GM21717 (cell line): ENCODE results near the gene TRPC4AP.
A peak's percentile ranks its signal among the peaks of the same experiment; 100 is the strongest.
"Not testable (repeated sequence)": the region's sequence is repeated elsewhere in the genome, so short reads cannot be mapped to it uniquely, and the experiment has no call there.

Source experiments
- ATAC-seq: cut with Tn5 transposase; IDR thresholded peaks from one replicate; pipeline ENCODE4 v1.9.1; 2021; ENCODE audit warnings: mild to moderate bottlenecking, moderate library complexity; ENCODE audit not compliant: unreplicated experiment

TRPC4AP gene

DNA sequence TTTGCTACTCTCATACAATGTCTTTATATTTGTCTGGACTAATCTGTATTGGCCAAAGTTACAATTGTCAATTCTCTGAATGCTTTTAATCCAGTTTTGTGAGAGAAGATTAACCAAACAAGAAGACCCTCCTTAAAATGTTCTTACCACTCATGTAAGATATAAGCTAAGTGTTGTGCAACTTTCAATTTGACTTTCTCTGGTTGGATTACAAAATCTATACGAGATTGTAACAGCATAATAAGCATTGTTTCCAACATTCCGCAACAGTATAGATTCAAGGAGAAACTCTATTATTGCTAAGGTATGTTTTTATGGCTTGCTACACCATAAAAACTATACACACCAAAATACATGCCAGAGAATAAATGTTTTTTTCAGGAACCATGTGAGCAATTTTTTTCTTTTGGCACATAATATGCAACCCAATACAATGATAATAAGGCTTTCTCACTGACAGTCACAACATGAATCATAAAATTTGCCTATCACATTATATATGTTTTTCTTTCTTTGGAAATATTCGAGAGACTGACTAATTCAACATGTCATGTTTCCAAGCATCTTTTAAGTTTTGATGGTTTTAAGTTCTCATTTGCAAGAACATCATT, 12.2 kb upstream of the TRPC4AP start:
- no peak for ATAC-seq

- ATAC-seq = no peak
Measured at GRCh38 chr20:35101620-35102019, 9.0 kb upstream of the TRPC4AP start.

DNA sequence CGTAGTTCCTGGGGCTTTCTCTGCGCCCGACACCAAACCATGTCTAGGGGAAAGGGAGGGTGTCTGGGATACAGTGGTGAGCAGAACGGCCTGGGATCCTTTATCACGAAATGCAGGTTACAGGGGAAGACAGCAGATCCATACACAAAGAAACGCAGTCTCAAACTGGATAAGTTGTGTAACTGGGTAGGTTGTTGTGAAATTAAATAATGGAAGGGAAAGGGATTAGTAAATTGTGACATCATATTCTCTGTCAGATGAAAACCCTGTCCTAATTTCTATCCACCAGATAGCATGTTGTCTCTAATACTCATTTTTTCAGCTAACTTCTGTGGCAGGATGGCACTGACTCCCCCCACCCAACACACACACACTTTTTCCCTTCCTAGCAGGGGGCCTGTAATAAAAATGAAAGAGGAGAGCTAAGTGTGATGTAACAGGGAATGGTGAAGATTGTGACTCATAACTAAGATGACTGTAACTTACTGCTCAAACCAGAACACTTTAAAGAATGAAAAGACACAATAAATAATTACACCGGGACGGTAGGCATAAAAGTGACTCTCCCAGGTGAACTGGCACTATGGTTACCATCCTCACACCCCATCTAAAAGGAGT, 769 bp upstream of the TRPC4AP start:
- ATAC-seq = no peak

DNA sequence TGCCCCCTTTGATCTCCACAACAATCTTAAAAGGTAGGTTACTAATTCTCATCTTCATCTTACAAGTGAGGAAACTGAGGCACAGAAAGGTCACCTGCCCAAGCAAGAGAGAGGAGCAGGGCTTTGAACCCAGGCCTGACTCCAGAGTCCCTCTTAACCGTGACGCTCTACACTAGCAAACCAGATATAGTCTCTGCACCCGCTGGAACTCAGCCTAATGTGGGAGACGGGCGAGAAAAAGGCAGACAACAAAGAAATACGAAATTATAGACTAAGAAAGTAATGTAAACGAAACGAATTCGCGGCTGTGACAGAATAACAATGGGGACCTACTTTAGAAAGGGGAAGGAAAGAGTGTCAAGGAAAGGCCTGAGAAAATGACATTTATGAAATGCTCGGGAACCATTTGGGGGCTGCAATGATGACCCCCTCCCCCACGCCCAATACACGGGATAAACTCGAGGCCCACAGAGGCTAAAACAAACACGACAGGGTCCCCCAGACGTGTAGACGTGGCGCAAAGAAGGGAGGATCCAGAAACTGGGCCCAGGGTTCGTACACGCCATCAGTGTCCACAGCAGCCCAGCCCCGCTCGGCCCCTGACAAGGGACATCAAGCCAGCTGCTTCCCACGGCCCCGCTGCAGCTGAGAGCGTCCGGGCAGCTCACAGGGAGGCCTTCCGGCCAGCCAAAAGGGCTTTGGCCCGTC, 637 bp downstream of the TRPC4AP start:
- peak; percentile 4 for ATAC-seq

DNA sequence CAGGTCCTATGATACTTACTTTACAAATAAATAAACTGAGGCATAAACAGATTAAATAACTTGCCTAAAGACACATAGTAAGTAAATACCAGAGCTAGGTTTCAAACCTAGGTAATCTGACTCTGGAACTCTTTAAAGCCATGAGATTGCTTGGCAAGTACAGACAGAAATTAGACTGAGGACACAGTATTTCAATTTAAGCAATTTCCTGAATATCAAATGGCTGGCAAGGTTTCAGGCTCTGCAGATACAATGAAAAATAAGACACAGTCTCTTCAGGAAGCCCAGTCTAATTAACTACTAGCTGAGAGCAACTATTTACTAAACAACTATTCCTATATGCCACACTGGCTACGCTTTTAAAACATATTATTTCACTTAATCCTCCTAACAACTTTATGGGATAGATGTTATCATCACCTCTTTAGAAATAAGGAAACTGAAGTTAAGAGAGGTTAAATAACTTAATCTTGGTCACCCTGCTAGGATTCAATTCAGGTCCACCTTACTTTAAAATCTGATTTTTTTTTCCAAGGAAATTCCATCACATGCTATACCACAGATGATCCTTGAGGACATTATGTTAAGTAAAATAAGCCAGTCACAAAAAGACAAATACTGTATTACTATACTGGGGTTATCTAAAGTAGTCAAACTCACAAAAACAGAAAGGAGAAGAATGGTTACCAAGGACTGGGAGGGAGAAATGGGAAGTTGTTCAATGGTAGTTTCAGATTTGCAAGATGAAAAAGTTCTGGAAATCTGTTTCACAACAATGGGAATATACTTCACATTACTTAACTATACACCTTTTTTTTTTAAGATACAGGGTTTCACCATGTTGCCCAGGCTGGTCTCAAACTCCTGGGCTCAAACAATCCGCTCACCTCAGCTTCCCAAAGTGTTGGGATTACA, 4.1 kb downstream of the TRPC4AP start:
- ATAC-seq = no peak

DNA sequence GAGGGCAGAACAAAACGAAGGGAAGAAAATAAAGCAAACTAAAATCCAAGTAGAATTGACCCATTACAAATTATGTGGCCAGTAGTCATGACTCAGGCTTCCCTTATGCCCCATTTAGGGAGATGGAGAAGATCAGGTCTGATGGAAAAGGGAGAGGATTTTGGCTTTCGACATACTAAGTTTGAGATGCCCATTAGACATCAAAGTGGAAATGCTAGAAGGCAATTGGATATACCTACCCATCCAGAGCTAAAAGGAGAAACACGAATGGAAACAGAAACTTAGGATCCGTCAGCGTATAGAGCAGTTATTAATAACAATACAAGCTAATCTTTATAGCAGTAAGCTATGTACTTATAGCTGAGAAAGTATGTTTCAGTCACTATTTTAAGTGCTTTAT, 4.8 kb downstream of the TRPC4AP start:
- no peak for ATAC-seq

GRCh38 chr20:35087355-35087754, 5.3 kb downstream of the TRPC4AP start:
- ATAC-seq = no peak

- ATAC-seq = no peak
Measured at GRCh38 chr20:35085477-35086225, 7.0 kb downstream of the TRPC4AP start.

DNA sequence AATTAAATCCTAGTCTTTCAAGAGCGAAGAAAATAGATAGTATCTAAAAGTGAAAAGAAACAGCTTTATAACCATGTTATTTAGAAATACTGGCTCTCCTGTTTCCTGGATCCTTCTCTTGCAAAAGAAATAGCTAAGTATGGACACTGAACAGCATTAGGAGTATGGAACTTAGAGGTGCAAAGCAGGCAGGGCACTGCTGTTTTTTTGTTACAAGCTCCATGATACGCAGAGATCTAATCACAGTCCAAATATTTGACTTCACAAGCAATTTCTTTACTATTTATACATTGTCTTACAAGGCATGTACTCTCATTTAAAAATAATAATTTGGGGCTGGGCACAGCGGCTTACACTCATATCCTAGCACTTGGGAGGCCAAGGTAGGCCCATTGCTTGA, 7.6 kb downstream of the TRPC4AP start:
- ATAC-seq = no peak

- not testable (repeated sequence) for ATAC-seq
Measured at GRCh38 chr20:35080348-35080642, 12.3 kb downstream of the TRPC4AP start.

GRCh38 chr20:35079472-35080347, 12.9 kb downstream of the TRPC4AP start:
- ATAC-seq = no peak

GRCh38 chr20:35077872-35078271, 14.7 kb downstream of the TRPC4AP start:
- ATAC-seq = no peak

- no peak for ATAC-seq
Measured at GRCh38 chr20:35077341-35077740, 15.3 kb downstream of the TRPC4AP start.

DNA sequence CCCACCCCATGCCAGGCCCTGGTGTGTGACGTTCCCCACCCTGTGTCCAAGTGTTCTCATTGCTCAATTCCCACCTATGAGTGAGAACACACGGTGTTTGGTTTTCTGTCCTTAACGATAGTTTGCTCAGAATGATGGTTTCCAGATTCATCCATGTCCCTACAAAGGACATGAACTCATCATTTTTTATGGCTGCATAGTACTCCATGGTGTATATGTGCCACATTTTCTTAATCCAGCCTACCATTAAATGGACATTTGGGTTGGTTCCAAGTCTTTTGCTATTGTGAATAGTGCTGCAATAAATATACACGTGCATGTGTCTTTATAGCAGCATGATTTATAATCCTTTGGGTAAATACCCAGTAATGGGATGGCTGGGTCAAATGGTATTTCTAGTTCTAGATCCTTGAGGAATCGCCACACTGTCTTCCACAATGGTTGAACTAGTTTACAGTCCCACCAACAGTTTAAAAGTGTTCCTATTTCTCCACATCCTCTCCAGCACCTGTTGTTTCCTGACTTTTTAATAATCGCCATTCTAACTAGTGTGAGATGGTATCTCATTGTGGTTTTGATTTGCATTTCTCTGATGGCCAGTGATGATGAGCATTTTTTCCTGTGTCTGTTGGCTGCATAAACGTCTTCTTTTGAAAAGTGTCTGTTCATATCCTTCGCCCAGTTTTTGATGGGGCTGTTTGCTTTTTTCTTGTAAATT, 21.0 kb downstream of the TRPC4AP start:
- ATAC-seq = not testable (repeated sequence)

GRCh38 chr20:35066194-35066593, 26.4 kb downstream of the TRPC4AP start:
- ATAC-seq = no peak

GRCh38 chr20:35065181-35065580, 27.4 kb downstream of the TRPC4AP start:
- ATAC-seq = no peak

- no peak for ATAC-seq
Measured at GRCh38 chr20:35063168-35063567, 29.4 kb downstream of the TRPC4AP start.

- no peak for ATAC-seq
Measured at GRCh38 chr20:35062478-35062877, 30.1 kb downstream of the TRPC4AP start.

- no peak for ATAC-seq
Measured at GRCh38 chr20:35060168-35060567, 32.4 kb downstream of the TRPC4AP start.
